GM12874 (cell line): ENCODE measurements around the gene KCNJ2.

Source experiments
- TF ChIP-seq, protein P1 (sequence below): IDR thresholded peaks from 2 replicates; pipeline ENCODE4 v1.5.1; 2011; ENCODE audit warnings: low read depth, mild to moderate bottlenecking, control low read depth, low read length, moderate library complexity; ENCODE audit not compliant: insufficient read depth

KCNJ2 gene

DNA sequence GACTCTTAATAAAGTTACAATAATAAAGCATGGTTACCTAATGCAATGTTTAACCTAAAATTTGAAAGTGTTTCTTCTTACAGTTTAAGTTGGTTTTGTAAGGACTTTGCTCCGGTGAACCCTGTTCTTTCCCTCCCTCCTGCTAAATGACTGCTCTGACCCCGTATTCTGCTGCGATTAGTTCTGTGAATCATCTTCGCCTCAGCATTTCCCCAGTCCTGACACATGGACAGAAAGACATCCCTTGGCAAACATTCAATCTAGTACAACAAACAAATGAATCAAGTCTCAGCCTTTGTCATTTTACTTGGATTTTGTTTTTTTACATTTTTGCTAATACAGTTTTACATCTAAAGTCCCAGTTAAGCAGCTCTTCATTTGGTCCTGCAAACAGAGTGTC, 15.4 kb downstream of the KCNJ2 start:
- TF ChIP-seq, protein P1, sequence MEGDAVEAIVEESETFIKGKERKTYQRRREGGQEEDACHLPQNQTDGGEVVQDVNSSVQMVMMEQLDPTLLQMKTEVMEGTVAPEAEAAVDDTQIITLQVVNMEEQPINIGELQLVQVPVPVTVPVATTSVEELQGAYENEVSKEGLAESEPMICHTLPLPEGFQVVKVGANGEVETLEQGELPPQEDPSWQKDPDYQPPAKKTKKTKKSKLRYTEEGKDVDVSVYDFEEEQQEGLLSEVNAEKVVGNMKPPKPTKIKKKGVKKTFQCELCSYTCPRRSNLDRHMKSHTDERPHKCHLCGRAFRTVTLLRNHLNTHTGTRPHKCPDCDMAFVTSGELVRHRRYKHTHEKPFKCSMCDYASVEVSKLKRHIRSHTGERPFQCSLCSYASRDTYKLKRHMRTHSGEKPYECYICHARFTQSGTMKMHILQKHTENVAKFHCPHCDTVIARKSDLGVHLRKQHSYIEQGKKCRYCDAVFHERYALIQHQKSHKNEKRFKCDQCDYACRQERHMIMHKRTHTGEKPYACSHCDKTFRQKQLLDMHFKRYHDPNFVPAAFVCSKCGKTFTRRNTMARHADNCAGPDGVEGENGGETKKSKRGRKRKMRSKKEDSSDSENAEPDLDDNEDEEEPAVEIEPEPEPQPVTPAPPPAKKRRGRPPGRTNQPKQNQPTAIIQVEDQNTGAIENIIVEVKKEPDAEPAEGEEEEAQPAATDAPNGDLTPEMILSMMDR, result no peak

DNA sequence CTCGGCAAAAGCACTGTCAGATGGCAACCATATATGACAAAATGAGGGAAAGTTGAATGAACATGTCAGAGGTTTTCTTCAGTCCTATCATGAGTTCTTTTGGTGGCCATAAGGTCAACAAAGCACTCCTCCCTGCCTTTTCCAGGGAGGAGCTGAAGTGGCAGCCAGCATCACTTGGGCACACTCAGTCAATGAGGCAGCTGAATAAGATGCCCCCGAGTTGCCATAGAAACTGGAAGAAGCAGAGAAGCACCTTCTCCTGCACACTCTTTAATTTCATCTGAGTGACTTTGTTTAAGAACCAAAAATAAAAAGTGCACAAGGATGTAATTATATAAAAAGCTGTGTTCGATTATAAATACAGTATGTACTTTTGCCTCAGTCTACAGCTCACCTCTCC, 16.0 kb downstream of the KCNJ2 start:
- TF ChIP-seq, protein P1, result no peak

DNA sequence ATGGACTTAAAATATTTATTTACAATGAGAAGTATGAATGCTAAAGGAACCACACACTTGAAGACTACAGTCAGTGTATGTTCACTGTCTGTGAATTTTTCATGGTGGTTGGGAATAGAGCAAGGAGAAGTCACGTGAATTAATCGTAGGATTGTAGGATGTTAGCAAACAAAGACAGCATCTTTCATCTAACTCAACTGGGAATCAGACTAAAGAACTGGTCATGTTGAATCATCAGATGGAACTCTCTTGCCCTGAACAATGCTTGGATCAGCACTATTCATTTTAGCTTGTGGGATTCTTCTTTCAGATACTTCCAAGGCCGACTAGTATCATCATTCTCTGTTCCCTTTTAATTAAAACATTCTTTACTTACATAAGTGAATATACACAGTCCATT, 18.1 kb downstream of the KCNJ2 start:
- TF ChIP-seq, protein P1, result no peak

DNA sequence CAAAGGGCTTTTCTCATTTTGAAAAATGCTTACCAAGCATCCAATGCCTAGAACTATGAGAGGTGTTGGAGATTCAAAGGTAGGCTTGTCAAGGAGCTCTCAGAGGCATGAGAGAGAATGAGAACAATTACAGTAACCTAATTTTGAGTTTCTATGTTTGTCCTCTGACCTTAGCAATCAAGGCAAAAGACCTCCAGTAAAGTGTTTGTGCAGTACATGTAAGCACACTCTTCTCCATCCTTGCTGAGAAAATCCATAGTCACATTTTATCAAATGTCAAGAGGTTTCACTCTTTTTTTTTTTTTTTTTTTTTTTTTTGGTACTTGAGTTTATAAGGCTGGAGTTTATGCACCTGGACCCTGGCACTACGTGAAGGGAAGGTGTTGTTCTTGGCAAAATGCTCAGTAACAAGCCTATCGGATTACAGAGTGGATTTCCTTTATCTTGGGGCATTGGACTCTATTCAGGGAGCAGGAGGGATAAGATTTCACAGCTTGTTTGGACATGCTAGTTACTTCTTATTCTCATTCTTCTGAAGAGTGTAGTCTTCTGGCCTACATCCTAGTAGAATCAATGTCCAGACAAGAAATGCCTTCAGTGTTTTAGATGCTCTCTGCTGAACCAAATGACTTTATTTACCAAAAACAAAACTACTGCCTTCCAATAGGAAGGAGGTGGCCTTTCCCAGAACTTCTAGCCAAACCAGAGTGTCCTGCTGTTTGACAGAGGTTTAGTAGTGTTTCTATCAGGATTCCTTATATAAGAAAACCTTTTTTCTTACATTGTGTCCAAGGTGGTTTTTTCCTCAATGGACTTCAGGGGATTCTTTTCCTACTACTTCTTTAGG, 21.9 kb downstream of the KCNJ2 start:
- TF ChIP-seq, protein P1, result no peak

DNA sequence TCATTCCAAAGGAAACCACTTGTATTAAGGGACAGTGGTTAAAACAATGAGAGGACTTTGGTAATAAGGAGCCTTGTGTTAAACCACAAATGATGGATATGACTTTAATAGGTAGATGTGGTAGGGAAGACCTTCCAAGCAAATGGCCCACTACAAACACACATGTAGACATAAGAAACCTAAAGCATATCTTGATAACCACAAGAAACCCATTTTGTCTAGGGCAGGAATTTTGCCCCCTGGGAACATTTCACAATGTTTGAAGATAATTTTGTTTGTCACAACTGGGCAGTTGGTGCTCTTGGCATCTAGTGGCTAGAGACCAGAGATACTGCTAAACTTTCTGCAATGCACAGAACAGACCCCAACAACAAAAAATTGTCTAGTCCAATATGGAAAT, 25.8 kb downstream of the KCNJ2 start:
- TF ChIP-seq, protein P1, result no peak

DNA sequence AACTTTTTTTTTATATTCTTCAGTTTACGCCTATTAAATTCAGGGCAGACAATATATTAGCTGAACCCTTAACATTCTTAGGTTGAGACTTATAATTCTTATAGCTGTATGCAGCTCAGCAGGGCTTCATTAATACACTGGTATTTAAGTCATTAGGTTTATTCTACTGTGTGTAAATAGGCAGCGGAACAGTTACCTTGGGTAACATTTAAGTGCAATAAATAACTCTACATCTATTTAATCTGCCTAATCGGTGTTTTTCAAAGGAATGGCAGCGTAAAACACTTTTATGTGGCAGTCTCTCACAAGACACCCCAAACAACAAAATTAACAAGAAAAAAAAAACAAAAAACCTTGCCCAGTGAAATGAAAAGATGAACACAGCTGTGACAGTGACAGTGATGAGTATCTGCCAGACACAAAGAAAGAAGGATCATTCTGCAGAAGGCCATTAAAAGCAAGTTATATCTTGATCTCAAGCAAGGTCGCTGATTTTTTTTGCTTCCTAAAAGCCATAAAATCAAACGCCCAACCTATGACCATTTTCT, 32.6 kb downstream of the KCNJ2 start:
- TF ChIP-seq, protein P1, result no peak

DNA sequence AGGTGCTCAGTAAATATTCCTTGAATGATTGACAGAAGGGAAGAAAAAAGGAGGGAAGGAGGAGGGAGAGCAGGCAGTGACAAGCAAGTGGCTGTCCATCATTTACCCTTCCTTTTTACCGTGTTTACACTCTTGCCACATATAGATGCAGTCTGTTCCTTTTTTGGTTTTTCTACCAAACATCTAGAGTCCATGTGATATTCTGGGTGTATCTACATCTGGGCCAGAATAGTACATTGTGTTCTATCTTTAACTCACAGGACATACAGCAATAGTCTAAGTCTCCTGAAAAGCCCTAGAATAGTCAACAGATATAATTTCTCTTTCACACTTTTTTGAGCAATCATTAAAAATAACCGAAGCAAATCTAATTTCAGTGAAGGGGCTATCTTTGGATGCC, 33.5 kb downstream of the KCNJ2 start:
- TF ChIP-seq, protein P1, result no peak
